GM19463 (cell line): ENCODE data around the gene ARHGAP31.
"Not testable (repeated sequence)": the region's sequence is repeated elsewhere in the genome, so short reads cannot be mapped to it uniquely, and the experiment has no call there.

ENCODE experiments used
- ATAC-seq: cut with Tn5 transposase; IDR thresholded peaks from one replicate; pipeline ENCODE4 v1.9.1; 2021; ENCODE audit warnings: mild to moderate bottlenecking, moderate library complexity; ENCODE audit not compliant: unreplicated experiment

ARHGAP31 gene

DNA sequence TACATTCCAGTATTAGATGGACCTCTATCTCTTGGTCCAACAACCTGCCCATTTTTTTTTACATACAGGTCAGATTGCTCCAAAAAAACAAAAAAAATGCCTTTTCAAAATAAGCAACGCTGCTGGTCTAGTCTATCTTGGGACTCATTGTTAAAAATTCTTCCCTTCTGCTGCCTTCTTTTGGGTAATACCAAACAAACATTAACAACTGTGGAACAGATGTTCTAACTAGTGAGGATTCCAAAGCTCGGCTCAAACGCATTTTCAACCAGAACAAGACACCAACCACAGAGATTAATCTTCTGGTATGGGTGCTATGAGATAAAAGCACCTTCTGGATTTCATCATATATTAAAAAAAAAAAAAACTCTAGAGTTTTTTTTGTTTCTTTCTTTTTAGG lies 24.7 kb downstream of the ARHGAP31 start:
- ATAC-seq: no peak

DNA sequence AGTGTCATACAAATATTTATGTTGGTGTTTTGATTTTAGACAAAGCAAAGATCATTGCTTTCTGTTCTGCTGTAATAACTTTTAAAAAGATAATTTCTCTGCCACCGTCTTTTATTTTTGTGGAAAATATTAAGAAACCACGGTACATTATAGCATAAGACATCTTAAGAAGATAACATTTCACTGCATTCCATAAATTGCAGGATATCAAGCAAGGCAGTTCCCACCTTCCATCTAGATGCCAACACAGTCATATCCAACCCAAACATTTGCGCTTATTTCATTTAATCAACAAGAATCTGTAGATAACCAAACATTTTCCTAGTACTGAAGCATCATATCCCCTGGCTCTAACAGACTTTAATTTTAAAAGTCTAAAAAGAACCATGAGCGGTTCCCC lies 25.1 kb downstream of the ARHGAP31 start:
- no peak for ATAC-seq

DNA sequence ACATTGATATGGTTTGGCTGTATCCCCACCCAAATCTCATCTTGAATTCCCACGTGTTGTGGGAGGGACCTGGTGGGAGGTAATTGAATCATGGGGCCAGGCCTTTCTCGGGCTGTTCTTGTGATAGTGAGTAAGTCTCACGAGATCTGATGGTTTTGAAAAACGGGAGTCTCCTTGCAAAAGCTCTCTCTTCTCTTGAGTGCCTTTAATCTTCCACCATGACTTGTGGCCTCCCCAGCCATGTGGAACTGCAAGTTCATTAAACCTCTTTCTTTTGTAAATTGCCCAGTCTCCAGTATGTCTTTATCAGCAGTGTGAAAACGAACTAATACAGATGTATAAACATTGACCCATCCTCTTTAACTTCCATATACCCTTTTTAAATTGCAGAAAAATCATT lies 26.6 kb downstream of the ARHGAP31 start:
- ATAC-seq: not testable (repeated sequence)

DNA sequence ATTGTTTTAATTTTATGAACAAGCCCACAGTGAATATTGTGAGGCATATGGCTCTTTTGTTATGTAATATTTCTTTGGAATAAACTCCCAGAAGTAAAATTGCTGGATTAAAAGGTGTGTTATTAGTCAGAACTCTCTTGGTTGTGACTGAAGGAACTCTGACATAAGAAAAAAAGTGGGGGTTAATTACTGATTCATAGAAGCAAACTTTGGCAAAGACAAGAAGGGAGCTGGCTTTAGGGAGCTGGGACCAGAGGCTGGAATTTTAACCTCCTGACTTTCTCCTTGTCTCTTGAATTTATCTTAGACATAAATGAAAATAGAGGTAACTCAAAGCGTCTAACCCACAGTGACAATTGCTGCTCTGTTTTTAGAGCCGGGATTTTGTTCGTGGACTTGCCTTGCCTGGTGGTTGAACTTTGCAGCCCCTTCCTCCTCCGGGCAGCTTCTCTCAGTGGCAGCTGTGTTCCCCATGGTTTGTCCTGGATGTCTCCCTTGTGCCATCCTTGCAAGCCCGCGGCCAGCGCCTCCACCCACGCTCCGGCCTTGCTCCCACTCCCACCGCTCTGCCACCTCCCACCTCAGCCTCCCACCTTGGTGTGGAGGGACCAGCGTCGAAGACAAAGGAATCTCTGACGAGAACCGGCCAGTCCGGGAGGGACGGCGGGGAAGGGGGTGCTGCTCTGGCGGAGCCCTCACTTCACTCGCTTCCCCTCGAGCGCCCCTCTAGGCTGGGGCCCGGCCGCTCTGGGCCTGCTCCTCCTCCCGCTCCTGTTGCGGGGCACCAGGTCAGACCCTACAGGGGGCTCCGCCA lies 28.0 kb downstream of the ARHGAP31 start:
- peak; percentile 23 for ATAC-seq

DNA sequence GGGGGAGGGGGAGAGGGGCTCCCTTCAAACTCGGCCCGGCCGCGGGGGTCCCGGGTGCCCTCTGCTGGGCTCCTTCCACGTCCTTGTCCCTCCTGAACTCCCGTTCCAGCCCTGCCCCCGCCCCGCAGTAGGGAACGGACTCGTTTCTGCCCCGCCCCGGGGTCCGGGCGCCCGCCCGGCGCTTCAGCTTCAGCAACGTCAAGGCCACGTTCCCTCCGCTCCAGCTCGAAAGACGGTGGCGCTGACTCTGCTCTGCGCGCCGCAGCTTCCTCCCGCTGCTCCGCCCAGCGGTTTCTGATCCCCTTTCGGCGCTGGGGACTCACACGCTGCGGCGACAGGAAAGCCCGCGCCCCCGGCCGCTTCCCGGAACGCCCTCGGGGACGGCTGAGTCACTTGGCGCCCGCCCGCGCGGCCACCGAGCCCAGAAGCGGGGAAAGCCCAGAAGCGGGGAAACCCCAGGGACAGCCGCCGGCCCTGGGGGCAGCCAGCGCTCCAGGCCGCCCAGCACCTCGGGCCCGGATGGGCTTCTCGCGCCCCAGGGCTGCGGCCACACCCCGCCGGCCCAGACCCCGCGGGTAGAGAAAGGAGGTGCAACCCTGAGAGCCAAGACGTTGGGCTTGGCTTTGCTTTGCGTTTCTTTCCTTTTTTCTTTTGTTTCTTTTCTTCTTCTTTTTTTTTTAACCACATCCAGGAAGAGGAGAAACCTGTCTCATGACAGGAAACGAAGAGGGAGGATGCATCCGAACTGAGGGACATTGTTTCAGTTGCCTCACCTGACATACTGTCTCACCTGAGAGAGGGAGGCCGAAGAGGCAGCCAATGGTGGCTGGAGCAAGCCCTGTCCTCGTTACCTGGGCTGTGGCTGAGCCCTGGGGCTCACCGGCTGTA lies 28.9 kb downstream of the ARHGAP31 start:
- ATAC-seq: peak; percentile 82

DNA sequence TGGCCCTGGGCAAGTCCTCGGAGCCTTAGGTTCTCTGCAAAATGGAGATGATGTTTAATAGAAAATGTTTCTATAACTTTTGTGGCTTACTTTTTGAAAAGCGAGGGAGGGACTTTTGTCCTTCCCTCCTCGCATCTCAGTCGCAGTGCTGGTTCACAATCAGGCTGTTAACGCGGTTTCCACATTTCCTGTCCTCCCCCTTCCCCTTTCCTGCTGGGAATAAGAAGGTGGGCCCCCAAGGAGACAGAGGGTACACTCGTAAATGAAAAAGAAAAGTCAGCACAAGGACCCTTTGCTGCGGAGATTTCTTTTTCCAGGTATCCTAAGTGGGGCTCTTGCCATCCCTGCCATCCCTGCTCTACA lies 29.5 kb downstream of the ARHGAP31 start:
- ATAC-seq: no peak

DNA sequence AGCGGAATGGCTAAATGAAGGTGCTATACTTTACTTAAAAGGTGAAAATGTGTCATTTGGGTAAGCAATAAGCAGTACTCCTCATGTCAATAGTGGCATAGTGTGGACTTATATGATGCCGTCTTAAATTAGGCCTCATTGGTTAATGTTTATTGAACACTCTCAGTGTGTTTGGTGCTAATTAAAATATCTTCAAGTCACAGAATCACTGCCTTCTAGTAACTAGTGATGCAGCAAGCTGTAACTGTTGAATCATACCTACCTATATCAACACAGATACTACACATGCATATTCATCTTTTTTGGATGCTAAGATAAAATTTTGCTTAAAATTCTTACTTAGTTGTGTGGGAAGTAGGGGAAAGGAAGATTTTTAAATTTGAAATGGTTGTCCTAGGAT lies 30.7 kb downstream of the ARHGAP31 start:
- peak; percentile 12 for ATAC-seq

DNA sequence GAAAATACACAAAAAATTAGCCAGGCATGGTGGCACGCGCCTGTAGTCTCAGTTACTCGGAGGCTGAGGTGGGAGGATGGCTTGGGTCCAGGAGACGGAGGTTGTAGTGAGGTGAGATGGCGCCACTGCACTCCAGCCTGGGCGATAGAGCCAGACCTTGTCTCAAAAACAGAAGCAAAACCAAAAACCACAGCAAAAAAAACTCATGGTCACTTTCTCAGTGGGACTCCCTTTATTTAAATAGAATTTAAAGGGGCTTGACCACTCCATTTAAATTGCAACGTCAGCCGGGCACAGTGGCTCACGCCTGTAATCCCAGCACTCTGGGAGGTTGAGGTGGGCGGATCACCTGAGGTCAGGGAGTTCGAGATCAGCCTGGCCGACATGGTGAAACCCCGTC lies 32.8 kb downstream of the ARHGAP31 start:
- no peak for ATAC-seq

DNA sequence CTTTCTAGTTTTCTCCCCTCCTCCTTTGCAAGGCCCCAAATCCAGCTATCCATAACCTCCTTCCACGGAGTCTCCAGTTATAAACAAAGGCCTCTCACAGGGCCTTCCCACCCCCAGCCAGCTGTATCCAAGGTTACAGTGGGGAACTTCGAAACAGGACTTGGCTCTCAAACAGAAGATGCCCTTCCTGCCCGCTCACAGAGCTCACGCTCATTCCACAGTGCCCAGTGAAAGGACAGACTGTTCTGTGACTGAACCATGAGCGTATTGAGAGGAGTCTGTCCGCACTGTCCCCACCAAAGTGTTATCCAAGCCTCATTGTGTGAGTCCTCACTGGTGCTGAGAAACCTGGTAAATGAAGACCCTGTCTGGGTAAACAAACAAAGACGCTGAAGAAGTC lies 35.4 kb downstream of the ARHGAP31 start:
- no peak for ATAC-seq

DNA sequence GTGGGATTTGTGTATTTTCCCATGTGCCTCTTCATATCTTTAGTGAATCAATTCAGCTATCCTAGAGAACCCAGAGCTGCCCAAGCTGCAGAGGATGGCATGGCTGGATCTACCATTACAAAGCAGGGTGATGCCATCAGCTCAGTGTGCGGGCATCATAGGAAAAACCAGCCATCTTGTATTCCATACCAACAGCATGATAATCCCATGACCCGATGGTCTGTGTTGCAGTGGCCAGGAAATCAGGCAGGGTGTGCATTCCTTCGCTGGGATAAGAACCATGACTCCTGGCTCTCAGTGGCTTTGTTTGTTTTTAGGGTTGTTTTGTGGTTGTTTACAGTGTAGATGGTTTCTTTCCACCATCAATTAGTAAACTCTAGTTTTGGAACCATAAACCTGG lies 36.0 kb downstream of the ARHGAP31 start:
- no peak for ATAC-seq

DNA sequence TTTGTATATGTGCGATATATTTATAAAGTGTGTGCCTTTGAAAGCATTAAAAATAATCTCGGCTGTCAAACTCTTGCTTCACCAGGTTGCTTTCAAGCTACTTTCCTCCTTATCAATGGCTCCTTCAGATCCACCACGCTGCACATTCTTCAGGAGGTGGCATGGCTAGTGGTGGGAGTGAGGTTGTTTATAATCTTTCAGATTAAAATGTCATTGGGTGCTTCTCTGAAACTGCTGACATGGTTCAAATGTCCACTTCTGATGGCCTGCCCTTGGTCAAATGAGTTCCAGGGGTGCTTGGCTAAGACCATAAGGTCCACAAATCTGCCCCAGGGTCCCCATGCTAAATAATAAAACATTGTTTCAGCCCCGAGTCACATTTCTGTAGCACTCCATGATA lies 36.7 kb downstream of the ARHGAP31 start:
- no peak for ATAC-seq

DNA sequence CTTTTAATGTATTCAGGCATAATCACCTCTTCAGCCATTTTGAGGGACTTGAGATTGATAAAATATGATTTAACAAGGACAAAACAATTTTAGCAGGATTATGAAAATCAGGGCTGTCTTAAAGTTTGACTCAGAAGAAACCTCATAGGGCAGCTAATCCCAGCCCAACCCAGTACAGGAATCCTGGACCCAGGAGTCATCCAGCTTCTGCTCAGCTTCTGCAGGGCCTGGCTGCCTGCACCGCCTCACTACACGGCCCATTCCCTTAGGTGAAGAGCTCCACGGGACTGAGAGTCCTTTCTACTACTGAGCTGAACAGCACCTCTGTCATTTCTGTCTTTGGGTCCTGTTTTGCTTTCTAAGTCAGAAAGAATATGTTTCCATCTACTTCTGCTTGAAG lies 37.5 kb downstream of the ARHGAP31 start:
- ATAC-seq: no peak

DNA sequence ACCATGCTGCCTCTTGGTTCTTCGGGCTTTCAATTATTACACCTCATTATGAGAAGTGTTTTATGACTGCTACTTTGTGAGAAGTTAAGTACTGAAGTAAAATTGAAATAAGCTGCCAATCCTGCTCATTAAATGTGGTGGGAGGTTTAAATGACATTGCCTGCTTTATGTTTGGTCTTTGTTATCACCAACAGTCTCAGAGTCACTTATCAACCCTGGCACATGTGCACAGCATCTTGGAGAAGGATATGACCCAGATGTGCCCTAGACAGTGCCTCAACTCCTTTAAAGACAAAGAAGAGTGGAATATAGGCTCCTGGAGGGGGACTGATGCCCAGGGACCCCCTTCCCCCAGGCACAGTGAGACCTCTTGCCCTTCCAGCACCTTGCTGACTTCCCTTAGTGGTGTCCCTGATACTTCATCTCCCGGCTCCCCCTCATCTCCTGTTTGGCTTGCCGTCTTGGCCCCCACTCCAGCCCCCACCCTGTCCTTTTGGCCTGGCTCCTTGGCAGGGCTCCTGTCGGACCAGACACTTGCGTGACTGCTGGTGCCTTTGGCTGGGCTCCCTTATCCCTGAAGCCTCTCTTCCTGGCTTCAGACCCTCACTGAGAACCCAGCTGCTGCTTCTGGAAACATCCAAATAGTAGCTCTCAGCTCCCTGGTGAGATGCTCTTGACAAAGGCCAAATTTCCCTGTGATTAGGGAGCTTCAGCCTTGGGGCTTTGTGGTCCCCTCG lies 39.8 kb downstream of the ARHGAP31 start:
- ATAC-seq: no peak

DNA sequence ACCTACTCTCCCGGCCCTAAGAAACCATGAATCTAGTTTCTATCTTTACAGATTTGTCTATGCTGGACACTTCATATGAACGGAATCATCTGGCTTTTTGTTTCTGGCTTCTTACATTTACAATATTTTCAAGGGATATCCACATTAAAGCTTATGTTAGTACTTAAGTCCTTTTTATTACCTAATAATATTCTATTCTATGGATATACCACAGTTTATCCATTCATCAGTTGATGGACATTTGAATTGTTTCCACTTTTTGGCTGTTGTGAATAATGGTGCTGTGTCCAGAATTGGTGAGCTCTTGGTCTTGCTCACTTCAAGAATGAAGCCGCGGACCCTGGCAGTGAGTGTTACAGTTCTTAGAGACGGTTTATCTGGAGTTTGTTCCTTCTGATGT lies 42.6 kb downstream of the ARHGAP31 start:
- ATAC-seq: no peak

DNA sequence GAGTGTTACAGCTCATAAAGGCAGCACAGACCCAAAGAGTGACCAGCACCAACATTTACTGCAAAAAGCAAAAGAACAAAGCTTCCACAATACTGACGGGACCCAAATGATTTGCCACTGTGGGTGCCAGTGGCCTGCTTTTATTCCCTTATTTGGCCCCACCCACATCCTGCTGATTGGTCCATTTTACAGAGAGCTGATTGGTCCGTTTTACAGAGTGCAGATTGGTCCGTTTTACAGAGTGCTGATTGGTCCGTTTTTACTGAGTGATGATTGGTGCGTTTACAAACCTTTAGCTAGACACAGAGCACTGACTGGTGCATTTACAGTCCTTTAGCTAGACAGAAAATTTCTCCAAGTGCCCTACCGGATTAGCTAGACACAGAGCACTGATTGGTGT lies 43.2 kb downstream of the ARHGAP31 start:
- ATAC-seq: not testable (repeated sequence)

DNA sequence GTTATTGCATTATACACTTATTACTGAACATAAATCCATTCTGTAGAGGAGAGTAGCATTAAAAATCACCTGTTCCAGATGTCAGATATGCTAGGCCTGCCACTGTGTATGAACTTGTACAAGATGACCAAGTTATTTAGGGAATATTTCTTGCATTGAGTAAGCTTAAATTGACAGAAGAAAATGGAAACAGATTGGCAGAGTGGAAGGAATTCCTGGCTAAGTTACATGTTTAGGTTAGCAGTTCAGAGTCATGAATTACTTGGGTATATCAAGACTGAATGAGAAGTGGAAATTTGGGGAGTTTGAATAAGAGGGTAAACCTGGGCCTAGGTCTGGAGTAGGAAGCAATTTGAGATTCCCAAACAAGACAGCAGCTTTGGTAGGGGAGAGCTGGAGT lies 44.6 kb downstream of the ARHGAP31 start:
- ATAC-seq: no peak

DNA sequence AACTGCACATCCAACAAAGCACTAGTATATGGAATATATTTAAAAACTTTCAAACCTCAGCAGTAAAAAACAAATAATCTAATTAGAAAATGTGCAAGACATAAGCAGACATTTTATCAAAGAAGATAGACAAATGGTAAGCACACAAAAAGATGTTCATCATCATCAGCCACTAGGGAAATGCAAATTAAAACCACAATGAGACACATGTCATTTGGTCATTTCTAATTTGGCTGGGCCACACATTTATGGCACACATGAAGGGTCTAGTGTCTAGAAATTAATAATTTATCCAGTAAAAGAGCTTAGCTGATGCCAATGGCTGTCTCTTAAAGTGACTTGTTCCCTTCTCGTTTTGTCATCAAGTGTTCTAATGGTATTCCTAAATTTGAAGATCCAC lies 45.8 kb downstream of the ARHGAP31 start:
- ATAC-seq: peak; percentile 32

DNA sequence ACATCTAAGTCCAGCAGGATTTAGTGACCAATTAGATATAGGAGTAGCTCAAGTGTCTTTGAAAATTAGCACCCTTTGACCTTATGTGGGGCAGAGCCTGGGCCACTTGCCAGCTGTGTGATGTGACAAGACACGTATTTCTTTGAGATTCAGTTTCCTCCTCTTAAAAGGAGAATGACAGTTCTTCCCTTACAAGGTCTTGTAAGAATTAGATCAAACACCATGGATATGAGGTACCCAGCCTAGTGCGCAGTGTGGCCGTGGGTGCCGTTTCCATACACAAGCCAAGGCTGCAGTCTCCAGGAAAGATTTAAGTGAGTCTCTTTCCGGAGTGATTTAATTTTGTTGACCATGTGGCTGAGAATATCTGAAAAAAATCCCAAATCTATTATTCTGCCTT lies 46.3 kb downstream of the ARHGAP31 start:
- no peak for ATAC-seq

DNA sequence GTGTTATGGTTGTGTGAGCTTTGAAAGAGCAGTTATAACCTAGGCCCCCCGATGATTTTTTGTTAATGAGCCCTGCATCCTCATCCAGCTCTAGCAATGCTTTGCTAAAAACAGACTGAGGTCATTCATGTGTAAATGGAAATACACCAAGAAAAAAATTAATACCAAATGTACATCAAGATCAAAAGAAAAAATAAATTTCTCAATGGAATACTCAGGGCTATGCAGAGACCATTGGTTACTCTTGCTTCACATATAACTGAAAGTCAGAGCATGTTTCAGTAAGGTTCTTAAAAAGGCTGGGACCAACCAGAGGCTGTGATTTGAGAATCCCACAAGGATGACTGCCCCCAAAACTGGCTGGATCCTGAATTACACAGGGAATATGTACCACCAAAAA lies 48.0 kb downstream of the ARHGAP31 start:
- no peak for ATAC-seq

DNA sequence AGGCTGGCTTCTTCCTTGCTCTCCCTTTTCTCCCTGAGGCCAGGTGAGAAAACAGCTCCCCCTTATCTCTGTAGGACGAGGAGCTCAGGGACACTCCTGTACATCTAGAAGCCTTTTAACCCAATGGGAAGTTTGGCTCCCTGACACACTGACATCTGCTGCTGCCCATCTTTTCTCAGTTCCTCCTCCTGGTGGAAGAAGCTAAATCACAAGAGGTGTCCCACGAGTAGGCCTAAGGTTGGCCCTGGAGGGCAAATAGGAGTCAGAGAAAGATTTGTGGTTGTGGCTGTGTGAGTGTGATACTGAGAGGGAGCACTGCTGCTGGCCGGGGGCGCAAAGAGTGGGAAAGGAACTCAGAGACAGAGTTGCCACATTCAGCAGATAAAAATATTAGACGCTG lies 49.5 kb downstream of the ARHGAP31 start:
- ATAC-seq: peak; percentile 90

DNA sequence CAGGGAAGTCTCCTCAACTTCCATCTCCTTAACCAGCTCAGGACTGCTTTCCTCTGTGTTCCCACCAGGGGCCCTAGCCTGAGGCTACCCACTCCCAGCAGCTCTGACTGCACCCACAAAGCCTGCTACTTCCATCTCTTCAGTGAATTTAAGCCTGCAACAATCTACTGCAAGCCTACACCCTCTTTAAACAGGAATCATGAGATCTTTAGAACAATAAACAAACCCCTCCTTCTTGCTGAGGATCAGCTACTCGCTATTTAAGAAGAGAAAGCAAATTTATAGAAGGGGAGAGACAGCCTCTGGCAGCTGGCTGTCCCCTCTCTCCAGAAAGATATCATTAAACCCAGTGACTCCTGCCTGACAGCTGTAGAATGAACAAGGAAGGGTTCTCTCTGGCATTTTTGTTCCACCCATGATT lies 51.9 kb downstream of the ARHGAP31 start:
- no peak for ATAC-seq
